Prostate gland (tissue), 2 donors: Measurements from ENCODE around the gene INPP5A.

ENCODE experiments used
- POLR2A ChIP-seq: fragments of 450-650 bp; IDR thresholded peaks from one replicate; pipeline ENCODE4 v1.6.1; 2016; ENCODE audit warnings: antibody characterized with exemption, mild to moderate bottlenecking
- POLR2AphosphoS5 ChIP-seq: sonication (generic); formaldehyde crosslinking; IDR thresholded peaks from one replicate; pipeline ENCODE4 v1.6.1; 2017; ENCODE audit warnings: antibody characterized with exemption
- TF ChIP-seq, protein P1 (sequence below), 4 experiments: fragments of 200-600 bp in 2 of 4; fragments of 450-650 bp in 2 of 4; sonication (generic) in 2 of 4; IDR thresholded peaks; 1 replicate in 3 of 4; 2 replicates in 1 of 4; pipeline ENCODE4 v1.5.1; 2016 to 2019; ENCODE audit warnings: antibody characterized with exemption in 4 of 4, mild to moderate bottlenecking in 2 of 4, moderate library complexity in 2 of 4

DNA sequence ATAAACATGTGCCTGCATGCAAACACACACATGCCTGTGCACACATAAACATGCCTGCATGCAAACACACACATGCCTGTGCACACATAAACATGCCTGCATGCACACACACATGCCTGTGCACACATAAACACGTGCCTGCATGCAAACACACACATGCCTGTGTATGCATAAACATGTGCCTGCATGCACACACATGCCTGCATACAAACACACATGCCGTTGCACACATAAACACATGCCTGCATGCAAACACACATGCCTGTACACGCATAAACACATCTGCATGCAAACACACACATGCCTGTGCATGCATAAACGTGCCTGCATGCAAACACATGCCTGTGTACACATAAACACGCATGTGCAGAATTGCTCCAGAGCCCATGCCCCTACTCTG, 226.0 kb downstream of the INPP5A start:
- TF ChIP-seq, protein P1, sequence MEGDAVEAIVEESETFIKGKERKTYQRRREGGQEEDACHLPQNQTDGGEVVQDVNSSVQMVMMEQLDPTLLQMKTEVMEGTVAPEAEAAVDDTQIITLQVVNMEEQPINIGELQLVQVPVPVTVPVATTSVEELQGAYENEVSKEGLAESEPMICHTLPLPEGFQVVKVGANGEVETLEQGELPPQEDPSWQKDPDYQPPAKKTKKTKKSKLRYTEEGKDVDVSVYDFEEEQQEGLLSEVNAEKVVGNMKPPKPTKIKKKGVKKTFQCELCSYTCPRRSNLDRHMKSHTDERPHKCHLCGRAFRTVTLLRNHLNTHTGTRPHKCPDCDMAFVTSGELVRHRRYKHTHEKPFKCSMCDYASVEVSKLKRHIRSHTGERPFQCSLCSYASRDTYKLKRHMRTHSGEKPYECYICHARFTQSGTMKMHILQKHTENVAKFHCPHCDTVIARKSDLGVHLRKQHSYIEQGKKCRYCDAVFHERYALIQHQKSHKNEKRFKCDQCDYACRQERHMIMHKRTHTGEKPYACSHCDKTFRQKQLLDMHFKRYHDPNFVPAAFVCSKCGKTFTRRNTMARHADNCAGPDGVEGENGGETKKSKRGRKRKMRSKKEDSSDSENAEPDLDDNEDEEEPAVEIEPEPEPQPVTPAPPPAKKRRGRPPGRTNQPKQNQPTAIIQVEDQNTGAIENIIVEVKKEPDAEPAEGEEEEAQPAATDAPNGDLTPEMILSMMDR (IDR thresholded peaks at IDR 0.05): no peak
- TF ChIP-seq POLR2A (no peak), POLR2AphosphoS5 (no peak)
